Calu3 (cell line): ENCODE results near the gene EGFLAM. TPM values are rescaled to one million over a fixed set of nuclear protein-coding genes. Genes with fewer than 3 reads are reported as not detected.

Experiments
- Bru-seq: library from RNA; stranded (reverse); fragments of 400-500 nt; gene quantifications from one replicate; lab custom pipeline; 2021; lab: Mats Ljungman, UMichigan
- BruChase-seq, 2 experiments: library from RNA; stranded (reverse); fragments of 400-500 nt; gene quantifications; one replicate each; lab custom pipeline; 2021; lab: Mats Ljungman, UMichigan
- BruUV-seq: library from RNA; stranded (reverse); fragments of 400-500 nt; replicated peaks from 2 replicates; lab custom pipeline; 2021; lab: Mats Ljungman, UMichigan
- CTCF ChIA-PET: fragments of 300-600 bp; sonication (Branson Sonifier 250); formaldehyde crosslinking; loops from one replicate; lab custom pipeline; 2022; ENCODE audit warnings: antibody characterized with exemption; lab: Charles Lee
- DNase-seq: peaks from one replicate; pipeline ENCODE4 v3.0.0; 2022
- H3K27ac Mint-ChIP-seq: one replicate; pipeline ENCODE4 v1.8.0; 2022; ENCODE audit warnings: mixed read lengths; ENCODE audit not compliant: unreplicated experiment
- H3K27me3 Mint-ChIP-seq: one replicate; pipeline ENCODE4 v1.8.0; 2022; ENCODE audit warnings: mixed read lengths; ENCODE audit not compliant: unreplicated experiment
- H3K36me3 Mint-ChIP-seq: one replicate; pipeline ENCODE4 v1.8.0; 2022; ENCODE audit warnings: mild to moderate bottlenecking, moderate library complexity, mixed read lengths; ENCODE audit not compliant: insufficient read depth, unreplicated experiment
- H3K4me1 Mint-ChIP-seq: one replicate; pipeline ENCODE4 v1.8.0; 2022; ENCODE audit warnings: mild to moderate bottlenecking, low read depth, mixed read lengths; ENCODE audit not compliant: unreplicated experiment
- H3K4me3 Mint-ChIP-seq: one replicate; pipeline ENCODE4 v1.8.0; 2022; ENCODE audit warnings: mild to moderate bottlenecking, low read depth, moderate library complexity, mixed read lengths; ENCODE audit not compliant: unreplicated experiment
- H3K9me3 Mint-ChIP-seq: one replicate; pipeline ENCODE4 v1.8.0; 2022; ENCODE audit warnings: low read depth, mixed read lengths; ENCODE audit not compliant: unreplicated experiment
- CTCF ChIP-seq: fragments of 200-600 bp; IDR thresholded peaks from one replicate; pipeline ENCODE4 v1.8.0; 2022; ENCODE audit warnings: antibody characterized with exemption; ENCODE audit not compliant: unreplicated experiment
- intact Hi-C: fragments of 100-400 bp; cut with micrococcal nuclease; formaldehyde crosslinking; loops from one replicate; pipeline ENCODE4 v1.10.0; 2022; ENCODE audit not compliant: unreplicated experiment
- long read RNA-seq: library from polyadenylated mRNA; stranded (forward); transcript quantifications from one replicate; pipeline ENCODE4 v2.0.0, GENCODE V29; 2022
- total RNA-seq: library from RNA; stranded (reverse); gene quantifications from 2 replicates; pipeline ENCODE4 v1.2.3, GENCODE V29; 2022

Gene EGFLAM
- total RNA-seq (not detected in 2 replicates), Bru-seq, nascent RNA (not detected), BruChase-seq, experiment 1, labeled RNA remaining after a 6-hour chase (not detected), BruChase-seq, experiment 2, labeled RNA remaining after a 2-hour chase (not detected)
- long read RNA-seq = 0 reads

- intact Hi-C loops = no loop called here
- H3K4me3 Mint-ChIP-seq = no peak within 1 kb of the TSS
- no TSS peak for BruUV-seq
- peak; percentile 18 for DNase-seq
- no peak within 1 kb of the TSS for H3K27ac Mint-ChIP-seq
- no peaks in the 10 kb centered on the region for H3K4me1 Mint-ChIP-seq
- no peaks in the 10 kb centered on the region for H3K36me3 Mint-ChIP-seq
- peaks cover 99% of the 10 kb centered on the region for H3K27me3 Mint-ChIP-seq
- H3K9me3 Mint-ChIP-seq = no peaks in the 10 kb centered on the region
- no peak for TF ChIP-seq CTCF
- CTCF ChIA-PET = interaction anchor here (0.6 kb wide), 1 partner anchor 678 kb away, joined by 3 read pairs; no protein-coding TSS in a partner anchor
Measured at GRCh38 chr5:38258319-38259061, at the start of gene EGFLAM. Gene EGFLAM, plus strand, starts transcription at chr5:38258559. Its CDS starts 196 bp downstream, at chr5:38258755.

- Mint-ChIP-seq H3K36me3 (no peaks in the 10 kb centered on the region), H3K27me3 (peaks cover 59% of the 10 kb centered on the region), H3K27ac (no peak overlapping the region), H3K4me1 (no peaks in the 10 kb centered on the region), H3K9me3 (no peaks in the 10 kb centered on the region), H3K4me3 (no peak overlapping the region)
- peak; percentile 40 for DNase-seq
- intact Hi-C loops = loop anchor here (1.0 to 10.0 kb wide), 2 partner anchors 195 to 544 kb away; no protein-coding TSS in a partner anchor
- CTCF ChIA-PET = interaction anchor here (1.0 kb wide), 1 partner anchor 233 kb away, joined by 6 read pairs; no protein-coding TSS in a partner anchor
- no TSS peak for BruUV-seq
- no peak for TF ChIP-seq CTCF
Measured at GRCh38 chr5:38208782-38209378, 49.5 kb upstream of the EGFLAM start.

- no peak overlapping the region for H3K4me3 Mint-ChIP-seq
- H3K36me3 Mint-ChIP-seq = no peaks in the 10 kb centered on the region
- no peak overlapping the region for H3K27ac Mint-ChIP-seq
- CTCF ChIA-PET = no interaction called here
- no peak for DNase-seq
- H3K27me3 Mint-ChIP-seq = peaks cover 40% of the 10 kb centered on the region
- no TSS peak for BruUV-seq
- no peaks in the 10 kb centered on the region for H3K4me1 Mint-ChIP-seq
- TF ChIP-seq CTCF = no peak
- H3K9me3 Mint-ChIP-seq = no peaks in the 10 kb centered on the region
- intact Hi-C loops = loop anchor here (10.0 kb wide), 1 partner anchor 594 kb away; no protein-coding TSS in a partner anchor
Measured at GRCh38 chr5:38210676-38211353, 47.5 kb upstream of the EGFLAM start.

GRCh38 chr5:38211354-38211710 is 47.0 kb upstream of the EGFLAM start:
- Mint-ChIP-seq H3K4me1 (no peaks in the 10 kb centered on the region), H3K4me3 (no peak overlapping the region), H3K9me3 (no peaks in the 10 kb centered on the region), H3K27me3 (peaks cover 40% of the 10 kb centered on the region), H3K36me3 (no peaks in the 10 kb centered on the region), H3K27ac (no peak overlapping the region)
- DNase-seq = no peak
- TF ChIP-seq CTCF = no peak
- BruUV-seq = no TSS peak
- intact Hi-C loops = loop anchor here (10.0 kb wide), 1 partner anchor 593 kb away; no protein-coding TSS in a partner anchor
- CTCF ChIA-PET = no interaction called here
